CD14-positive monocyte (primary cell): ENCODE results near the gene PACRGL. TPM values are rescaled to one million over a fixed set of nuclear protein-coding genes. Genes with fewer than 3 reads are reported as not detected.

ENCODE experiments used
- DNase-seq, 3 donors: peaks; one replicate each; pipeline ENCODE4 v3.0.0-alpha.2; 2011 to 2022
- H2AFZ ChIP-seq: 2 replicates; pipeline ENCODE4 v1.6.0; 2012; ENCODE audit warnings: mild to moderate bottlenecking, low read depth, low read length, inconsistent platforms; ENCODE audit not compliant: insufficient read depth, poor library complexity, severe bottlenecking
- H3K27ac ChIP-seq, 2 donors: 1 replicate in 1 of 2; 2 replicates in 1 of 2; pipeline ENCODE4 v1.5.1; 2012 to 2013; ENCODE audit warnings: low read length in 2 of 2, control low read depth in 1 of 2, inconsistent platforms in 1 of 2, low read depth in 1 of 2, mild to moderate bottlenecking in 1 of 2
- H3K27me3 ChIP-seq, 2 donors: one replicate each; pipeline versions ENCODE4 v1.6.0 to v1.6.1; 2011 to 2013; ENCODE audit warnings: low read length in 2 of 2; ENCODE audit not compliant: control insufficient read depth in 2 of 2, insufficient read depth in 2 of 2
- H3K36me3 ChIP-seq, 2 donors: replicated peaks in 1 of 2; 1 replicate in 1 of 2; 2 replicates in 1 of 2; pipeline versions ENCODE4 v1.5.1 to v1.6.1; 2012 to 2013; ENCODE audit warnings: low read length in 2 of 2, control low read depth in 1 of 2, inconsistent platforms in 1 of 2, mild to moderate bottlenecking in 1 of 2; ENCODE audit not compliant: insufficient read depth in 2 of 2, control insufficient read depth in 1 of 2
- H3K4me1 ChIP-seq, 2 donors: 1 replicate in 1 of 2; 2 replicates in 1 of 2; pipeline versions ENCODE4 v1.5.1 to v1.6.1; 2012 to 2013; ENCODE audit warnings: low read length in 2 of 2, control low read depth in 1 of 2, inconsistent platforms in 1 of 2, mild to moderate bottlenecking in 1 of 2, moderate library complexity in 1 of 2; ENCODE audit not compliant: insufficient read depth in 2 of 2, control insufficient read depth in 1 of 2
- H3K4me2 ChIP-seq: replicated peaks from 2 replicates; pipeline ENCODE3; 2012; ENCODE audit warnings: low read length, moderate library complexity, mild to moderate bottlenecking; ENCODE audit not compliant: poor library complexity, severe bottlenecking; ENCODE audit errors: extremely low read depth
- H3K4me3 ChIP-seq, 3 experiments: fragments of 200-600 bp in 1 of 3; sonication (generic) in 1 of 3; replicated peaks in 1 of 3; 1 replicate in 2 of 3; 2 replicates in 1 of 3; pipeline ENCODE4 v1.5.1; 2011 to 2013; ENCODE audit warnings: low read length in 3 of 3, mild to moderate bottlenecking in 3 of 3, control low read depth in 2 of 3, low read depth in 2 of 3, inconsistent platforms in 1 of 3, moderate library complexity in 1 of 3
- H3K79me2 ChIP-seq: 2 replicates; pipeline ENCODE4 v1.6.0; 2012; ENCODE audit warnings: mild to moderate bottlenecking, control low read depth, inconsistent platforms, low read length, moderate library complexity; ENCODE audit not compliant: insufficient read depth
- H3K9ac ChIP-seq: 2 replicates; pipeline ENCODE4 v1.6.0; 2017; ENCODE audit warnings: low read length, mild to moderate bottlenecking; ENCODE audit not compliant: insufficient read depth, poor library complexity, severe bottlenecking
- H3K9me3 ChIP-seq, 2 donors: replicated peaks in 1 of 2; 1 replicate in 1 of 2; 2 replicates in 1 of 2; pipeline versions ENCODE4 v1.5.1 to v1.6.1; 2012 to 2013; ENCODE audit warnings: low read length in 2 of 2, control low read depth in 1 of 2; ENCODE audit not compliant: control insufficient read depth in 1 of 2, insufficient read depth in 1 of 2
- H4K20me1 ChIP-seq: 2 replicates; pipeline ENCODE4 v1.6.0; 2012; ENCODE audit warnings: mild to moderate bottlenecking, low read length, control low read depth, moderate library complexity; ENCODE audit not compliant: insufficient read depth
- H3K27ac Mint-ChIP-seq, 7 donors: one replicate each; pipeline ENCODE4 v1.8.0; 2020; ENCODE audit warnings: mild to moderate bottlenecking in 7 of 7, mixed read lengths in 7 of 7, moderate library complexity in 6 of 7, inconsistent platforms in 2 of 7
- H3K27me3 Mint-ChIP-seq, 3 donors: one replicate each; pipeline ENCODE4 v1.8.0; 2021 to 2022; ENCODE audit warnings: low read depth in 3 of 3, mild to moderate bottlenecking in 3 of 3, mixed read lengths in 3 of 3, moderate library complexity in 3 of 3, inconsistent platforms in 1 of 3
- H3K36me3 Mint-ChIP-seq, 2 donors: one replicate each; pipeline ENCODE4 v1.8.0; 2020; ENCODE audit warnings: mixed read lengths in 2 of 2, inconsistent platforms in 1 of 2, mild to moderate bottlenecking in 1 of 2
- H3K4me1 Mint-ChIP-seq: one replicate; pipeline ENCODE4 v1.8.0; 2020; ENCODE audit warnings: mild to moderate bottlenecking, mixed read lengths
- H3K4me3 Mint-ChIP-seq, 2 donors: one replicate each; pipeline ENCODE4 v1.8.0; 2020; ENCODE audit warnings: mild to moderate bottlenecking in 2 of 2, mixed read lengths in 2 of 2, moderate library complexity in 1 of 2
- H3K9me3 Mint-ChIP-seq, 7 donors: one replicate each; pipeline ENCODE4 v1.8.0; 2020 to 2022; ENCODE audit warnings: mixed read lengths in 7 of 7, mild to moderate bottlenecking in 6 of 7, moderate library complexity in 6 of 7, inconsistent platforms in 2 of 7
- CTCF ChIP-seq: fragments of 200-600 bp; IDR thresholded peaks from one replicate; pipeline ENCODE4 v1.8.0; 2022; ENCODE audit warnings: antibody characterized with exemption, mild to moderate bottlenecking
- WGBS: methylation state at CpG from one replicate; pipeline ENCODE4 v1.1.5; 2013; ENCODE audit warnings: missing lambda C conversion rate; ENCODE audit not compliant: insufficient coverage; 5-methylcytosine and 5-hydroxymethylcytosine counted together
- intact Hi-C, 2 donors: fragments of 100-400 bp; cut with micrococcal nuclease; formaldehyde crosslinking; loops; one replicate each; pipeline versions ENCODE4 v1.15.0 to v1.15.1; 2023
- polyA plus RNA-seq, 3 donors: library from polyadenylated mRNA; depleted of rRNA in 1 of 3; unstranded in 2 of 3; stranded (reverse) in 1 of 3; fragments of 300-500 nt in 2 of 3; fragments of >200 nt in 1 of 3; fragmentation: Illumina TruSeq in 2 of 3; gene quantifications; 1 replicate in 2 of 3; 2 replicates in 1 of 3; pipeline ENCODE4 v1.2.3, GENCODE V29; 2012 to 2021

PACRGL gene
- polyA plus RNA-seq, 3 donors, result 6.1 to 7.9 (median 7.4) TPM

GRCh38 chr4:20752641-20753040 lies 52.4 kb downstream of the PACRGL start:
- Histone ChIP-seq H3K27me3 (no peaks in the 10 kb centered on the region), H3K36me3 (no peaks in the 10 kb centered on the region), H3K4me3 (no peak overlapping the region), H2AFZ (no peak overlapping the region), H3K79me2 (no peaks in the 10 kb centered on the region), H3K9me3 (no peaks in the 10 kb centered on the region), H3K9ac (no peak overlapping the region), H3K4me1 (no peaks in the 10 kb centered on the region), H3K4me2 (no peak overlapping the region), H4K20me1 (no peaks in the 10 kb centered on the region), H3K27ac (no peak overlapping the region)
- TF ChIP-seq CTCF, result no peak
- no peak for DNase-seq
- Mint-ChIP-seq H3K4me3 (no peak overlapping the region), H3K4me1 (no peaks in the 10 kb centered on the region), H3K9me3 (peaks cover 0 to 2% (median 0%) of the 10 kb centered on the region in 7 donors), H3K27ac (no peak overlapping the region), H3K36me3 (peaks cover 5 to 7% of the 10 kb centered on the region in 2 donors), H3K27me3 (no peaks in the 10 kb centered on the region)
- WGBS, result no CpG with 5 or more reads among the region's 3 CpGs
- intact Hi-C loops, result no loop called here

GRCh38 chr4:20754036-20754435 lies 53.8 kb downstream of the PACRGL start:
- H3K27ac Mint-ChIP-seq, result no peak overlapping the region
- H3K27me3 Mint-ChIP-seq, result no peaks in the 10 kb centered on the region
- H3K9me3 Mint-ChIP-seq, result peaks cover 0 to 2% (median 0%) of the 10 kb centered on the region in 7 donors
- Histone ChIP-seq H2AFZ (no peak overlapping the region), H4K20me1 (no peaks in the 10 kb centered on the region), H3K27ac (no peak overlapping the region), H3K4me3 (no peak overlapping the region), H3K4me1 (no peaks in the 10 kb centered on the region), H3K9me3 (no peaks in the 10 kb centered on the region), H3K36me3 (no peaks in the 10 kb centered on the region), H3K79me2 (no peaks in the 10 kb centered on the region), H3K27me3 (no peaks in the 10 kb centered on the region), H3K4me2 (no peak overlapping the region), H3K9ac (no peak overlapping the region)
- H3K36me3 Mint-ChIP-seq, result peaks cover 5 to 7% of the 10 kb centered on the region in 2 donors
- no peak overlapping the region for H3K4me3 Mint-ChIP-seq
- H3K4me1 Mint-ChIP-seq, result no peaks in the 10 kb centered on the region
- no peak for TF ChIP-seq CTCF
- no CpG with 5 or more reads among the region's 1 CpG for WGBS
- DNase-seq, result no peak
- intact Hi-C loops, result no loop called here
